KMS-11 (cell line): ENCODE data around the gene EXOSC6.
"Not testable (repeated sequence)": the region's sequence is repeated elsewhere in the genome, so short reads cannot be mapped to it uniquely, and the experiment has no call there.

ENCODE experiments used
- H2AFZ ChIP-seq: fragments of 200-600 bp; sonication (generic); 2 replicates; pipeline ENCODE4 v1.6.1; 2016; ENCODE audit warnings: antibody characterized with exemption, mixed run types, low read depth
- H3K27ac ChIP-seq: fragments of 200-600 bp; sonication (generic); 2 replicates; pipeline ENCODE4 v1.6.1; 2016; ENCODE audit warnings: mild to moderate bottlenecking, mixed run types
- H3K27me3 ChIP-seq: fragments of 200-600 bp; sonication (generic); 2 replicates; pipeline ENCODE4 v1.6.1; 2017; ENCODE audit warnings: mild to moderate bottlenecking, low read depth, mixed run types, moderate library complexity; ENCODE audit not compliant: insufficient read depth
- H3K36me3 ChIP-seq: fragments of 200-600 bp; sonication (generic); 2 replicates; pipeline ENCODE4 v1.6.1; 2017; ENCODE audit warnings: mild to moderate bottlenecking, mixed run types; ENCODE audit not compliant: insufficient read depth
- H3K4me1 ChIP-seq: fragments of 200-600 bp; sonication (generic); 2 replicates; pipeline ENCODE4 v1.6.1; 2016; ENCODE audit warnings: mild to moderate bottlenecking, low read depth, mixed run types; ENCODE audit not compliant: poor library complexity, severe bottlenecking
- H3K4me2 ChIP-seq: fragments of 200-600 bp; sonication (generic); 2 replicates; pipeline ENCODE4 v1.7.0; 2016; ENCODE audit warnings: mild to moderate bottlenecking, mixed run types
- H3K4me3 ChIP-seq: fragments of 200-600 bp; sonication (generic); IDR thresholded peaks from 2 replicates; pipeline ENCODE4 v1.6.1; 2017; ENCODE audit warnings: low read depth, low read length, mixed read lengths; ENCODE audit not compliant: insufficient read depth
- H3K79me2 ChIP-seq: fragments of 200-600 bp; sonication (generic); 2 replicates; pipeline ENCODE4 v1.6.1; 2016; ENCODE audit warnings: low read depth, mixed run types; ENCODE audit not compliant: insufficient read depth
- H3K9ac ChIP-seq: fragments of 200-600 bp; sonication (generic); 2 replicates; pipeline ENCODE4 v1.6.1; 2016; ENCODE audit warnings: mild to moderate bottlenecking, mixed run types
- H4K20me1 ChIP-seq: fragments of 200-600 bp; sonication (generic); 2 replicates; pipeline ENCODE4 v1.6.1; 2016; ENCODE audit warnings: mild to moderate bottlenecking, mixed run types; ENCODE audit not compliant: insufficient read depth
- CTCF ChIP-seq: fragments of 200-600 bp; sonication (generic); conservative IDR thresholded peaks from 2 replicates; pipeline ENCODE4 v1.6.1; 2017; ENCODE audit warnings: low read depth, mild to moderate bottlenecking, antibody characterized with exemption, low read length, moderate library complexity, mixed read lengths

Gene EXOSC6

GRCh38 chr16:70267516-70267915 is 15.8 kb upstream of the EXOSC6 start:
- TF ChIP-seq CTCF, result peak; percentile 81
- no peak overlapping the region for H3K9ac ChIP-seq
- no peak overlapping the region for H2AFZ ChIP-seq
- H3K79me2 ChIP-seq, result no peaks in the 10 kb centered on the region
- no peak overlapping the region for H3K4me2 ChIP-seq
- H3K4me1 ChIP-seq, result no peaks in the 10 kb centered on the region
- no peaks in the 10 kb centered on the region for H3K27me3 ChIP-seq
- H3K4me3 ChIP-seq, result no peak overlapping the region
- no peaks in the 10 kb centered on the region for H4K20me1 ChIP-seq
- H3K36me3 ChIP-seq, result peaks cover 26% of the 10 kb centered on the region
- no peak overlapping the region for H3K27ac ChIP-seq

GRCh38 chr16:70259903-70260302 is 8.2 kb upstream of the EXOSC6 start:
- peaks cover 47% of the 10 kb centered on the region for H3K4me1 ChIP-seq
- H3K9ac ChIP-seq, H2AFZ ChIP-seq, H4K20me1 ChIP-seq, H3K79me2 ChIP-seq, H3K27ac ChIP-seq, H3K27me3 ChIP-seq, H3K4me3 ChIP-seq, H3K4me2 ChIP-seq: not testable (repeated sequence)
- H3K36me3 ChIP-seq, result peaks cover 12% of the 10 kb centered on the region

GRCh38 chr16:70258946-70259345 is 7.2 kb upstream of the EXOSC6 start:
- Histone ChIP-seq H3K79me2 (0 out of 2 replicates have a peak, but pooled peaks cover 4% of the 10 kb centered on the region), H3K4me1 (peaks cover 56% of the 10 kb centered on the region), H3K4me2 (no peak overlapping the region), H3K4me3 (no peak overlapping the region), H3K36me3 (peaks cover 11% of the 10 kb centered on the region), H2AFZ (no peak overlapping the region), H3K9ac (no peak overlapping the region), H3K27me3 (no peaks in the 10 kb centered on the region), H4K20me1 (no peaks in the 10 kb centered on the region), H3K27ac (no peak overlapping the region)
- no peak for TF ChIP-seq CTCF

GRCh38 chr16:70258065-70258464 is 6.3 kb upstream of the EXOSC6 start:
- Histone ChIP-seq H3K4me2 (no peak overlapping the region), H3K9ac (no peak overlapping the region), H3K27ac (no peak overlapping the region), H2AFZ (no peak overlapping the region), H3K27me3 (no peaks in the 10 kb centered on the region), H3K79me2 (0 out of 2 replicates have a peak, but pooled peaks cover 4% of the 10 kb centered on the region), H4K20me1 (no peaks in the 10 kb centered on the region), H3K4me3 (no peak overlapping the region), H3K36me3 (peaks cover 11% of the 10 kb centered on the region), H3K4me1 (peaks cover 56% of the 10 kb centered on the region)
- TF ChIP-seq CTCF, result no peak

GRCh38 chr16:70257391-70257790 is 5.7 kb upstream of the EXOSC6 start:
- H3K79me2 ChIP-seq, result 0 out of 2 replicates have a peak, but pooled peaks cover 4% of the 10 kb centered on the region
- H3K27ac ChIP-seq, result peak overlapping the region; percentile 59; the same call in 1 of the 2 replicates
- H3K4me3 ChIP-seq, result no peak overlapping the region
- no peaks in the 10 kb centered on the region for H4K20me1 ChIP-seq
- peak overlapping the region; percentile 13; the same call in 1 of the 2 replicates for H3K4me2 ChIP-seq
- H3K27me3 ChIP-seq, result no peaks in the 10 kb centered on the region
- peaks cover 7% of the 10 kb centered on the region for H3K36me3 ChIP-seq
- no peak overlapping the region for H3K9ac ChIP-seq
- H3K4me1 ChIP-seq, result peaks cover 56% of the 10 kb centered on the region
- TF ChIP-seq CTCF, result no peak
- H2AFZ ChIP-seq, result no peak overlapping the region
